ENCODE measurements around the gene POLR3H.

DNA sequence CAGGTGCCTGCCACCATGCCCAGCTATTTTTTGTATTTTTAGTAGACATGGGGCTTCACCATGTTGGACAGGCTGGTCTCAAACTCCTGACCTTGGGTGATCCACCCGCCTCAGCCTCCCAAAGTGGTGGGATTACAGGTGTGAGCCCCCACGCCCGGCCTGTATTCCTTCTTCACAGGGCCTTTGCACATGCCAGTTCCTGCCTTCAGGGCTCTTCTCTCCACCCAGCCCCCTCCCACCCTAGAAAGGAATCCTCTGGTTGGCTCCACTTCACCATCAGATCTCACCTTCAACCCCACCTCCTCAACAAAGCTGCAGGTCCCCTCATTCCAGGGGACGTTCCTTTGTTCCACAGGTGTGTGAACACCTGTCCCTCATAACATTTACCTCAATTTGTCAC lies 2.0 kb downstream of the POLR3H start:
- TF ChIP-seq, protein P1, sequence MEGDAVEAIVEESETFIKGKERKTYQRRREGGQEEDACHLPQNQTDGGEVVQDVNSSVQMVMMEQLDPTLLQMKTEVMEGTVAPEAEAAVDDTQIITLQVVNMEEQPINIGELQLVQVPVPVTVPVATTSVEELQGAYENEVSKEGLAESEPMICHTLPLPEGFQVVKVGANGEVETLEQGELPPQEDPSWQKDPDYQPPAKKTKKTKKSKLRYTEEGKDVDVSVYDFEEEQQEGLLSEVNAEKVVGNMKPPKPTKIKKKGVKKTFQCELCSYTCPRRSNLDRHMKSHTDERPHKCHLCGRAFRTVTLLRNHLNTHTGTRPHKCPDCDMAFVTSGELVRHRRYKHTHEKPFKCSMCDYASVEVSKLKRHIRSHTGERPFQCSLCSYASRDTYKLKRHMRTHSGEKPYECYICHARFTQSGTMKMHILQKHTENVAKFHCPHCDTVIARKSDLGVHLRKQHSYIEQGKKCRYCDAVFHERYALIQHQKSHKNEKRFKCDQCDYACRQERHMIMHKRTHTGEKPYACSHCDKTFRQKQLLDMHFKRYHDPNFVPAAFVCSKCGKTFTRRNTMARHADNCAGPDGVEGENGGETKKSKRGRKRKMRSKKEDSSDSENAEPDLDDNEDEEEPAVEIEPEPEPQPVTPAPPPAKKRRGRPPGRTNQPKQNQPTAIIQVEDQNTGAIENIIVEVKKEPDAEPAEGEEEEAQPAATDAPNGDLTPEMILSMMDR (conservative IDR thresholded peaks at IDR 0.05 in 1 of 2, IDR thresholded peaks at IDR 0.05 in 1 of 2; ENCODE audit: extremely low read depth in 1 of 2, insufficient read depth in 1 of 2, low read depth in 1 of 2, low read length in 2 of 2): no peak
- TF ChIP-seq EZH2 (IDR thresholded peaks at IDR 0.05; ENCODE audit: borderline replicate concordance, low read length): no peak
